ENCODE results near the gene SNAP91. TPM values are rescaled to one million over a fixed set of nuclear protein-coding genes. Genes with fewer than 3 reads are reported as not detected.
A peak's percentile ranks its signal among the peaks of the same experiment; 100 is the strongest.

Gene SNAP91
- total and polyA plus RNA-seq, 12 donors = 0.11 to 20.1 (median 3.3) TPM; not detected in 2

DNA sequence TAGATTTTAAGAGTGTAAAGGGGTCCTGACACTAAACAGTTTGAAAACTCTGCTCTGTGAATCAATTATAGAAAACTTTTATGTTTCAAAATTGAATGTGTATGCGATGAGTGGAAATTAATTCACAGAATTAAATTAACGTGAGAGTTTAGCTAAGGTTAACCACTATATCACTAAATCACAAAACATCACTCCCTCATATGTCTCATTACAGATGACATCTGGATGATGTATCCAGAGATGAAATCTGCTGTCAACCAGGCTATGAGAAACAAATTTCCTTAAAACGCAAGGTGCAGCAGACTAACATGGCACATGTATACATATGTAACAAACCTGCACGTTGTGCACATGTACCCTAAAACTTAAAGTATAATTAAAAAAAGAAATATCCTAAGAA, 169.2 kb downstream of the SNAP91 start:
- H3K4me1 ChIP-seq (replicated peaks in 1 of 2) = no peaks in the 10 kb centered on the region
- intact Hi-C loops (cut with DNase I) = no loop called here
- no peak overlapping the region for H3K27ac ChIP-seq
- no peaks in the 10 kb centered on the region for H3K27me3 ChIP-seq
- no peaks in the 10 kb centered on the region for H3K36me3 ChIP-seq (replicated peaks in 1 of 2)
- H3K9me3 ChIP-seq (replicated peaks in 1 of 3) = no peaks in the 10 kb centered on the region
- TF ChIP-seq POLR2A (IDR thresholded peaks at IDR 0.05) = no peak
- no peak for TF ChIP-seq CTCF (IDR thresholded peaks at IDR 0.05)
- WGBS, 4 donors = 69 to 73% (median 71%) methylated on average over 4 of the region's 4 CpGs
- no peak overlapping the region for H3K4me3 ChIP-seq
- DNase-seq = no peak

- TF ChIP-seq CTCF (IDR thresholded peaks at IDR 0.05) (no peak), POLR2A (IDR thresholded peaks at IDR 0.05) (no peak)
- no peaks in the 10 kb centered on the region for H3K4me1 ChIP-seq (replicated peaks in 1 of 2)
- no peaks in the 10 kb centered on the region for H3K27me3 ChIP-seq
- no peaks in the 10 kb centered on the region for H3K36me3 ChIP-seq (replicated peaks in 1 of 2)
- no peak overlapping the region for H3K4me3 ChIP-seq
- no peak for DNase-seq
- WGBS, 4 donors = 72 to 78% (median 74%) methylated on average over 4 of the region's 4 CpGs
- intact Hi-C loops (cut with DNase I) = no loop called here
- H3K9me3 ChIP-seq (replicated peaks in 1 of 3) = no peaks in the 10 kb centered on the region
- H3K27ac ChIP-seq = no peak overlapping the region
Measured at GRCh38 chr6:83536647-83537589, 172.0 kb downstream of the SNAP91 start.

GRCh38 chr6:83536034-83536646, 172.8 kb downstream of the SNAP91 start:
- H3K36me3 ChIP-seq (replicated peaks in 1 of 2) = no peaks in the 10 kb centered on the region
- no peak overlapping the region for H3K4me3 ChIP-seq
- H3K27ac ChIP-seq = no peak overlapping the region
- no peaks in the 10 kb centered on the region for H3K9me3 ChIP-seq (replicated peaks in 1 of 3)
- no peaks in the 10 kb centered on the region for H3K27me3 ChIP-seq
- TF ChIP-seq CTCF (IDR thresholded peaks at IDR 0.05) (peak; percentile 57 to 77 (median 65)), POLR2A (IDR thresholded peaks at IDR 0.05) (no peak)
- peak; percentile 51 to 87 (median 70) for DNase-seq
- no peaks in the 10 kb centered on the region for H3K4me1 ChIP-seq (replicated peaks in 1 of 2)
- 38 to 47% (median 42%) methylated on average over 5 of the region's 5 CpGs for WGBS, 4 donors
- intact Hi-C loops (cut with DNase I) = no loop called here

GRCh38 chr6:83518816-83519480, 190.0 kb downstream of the SNAP91 start:
- Histone ChIP-seq H3K27me3 (no peaks in the 10 kb centered on the region), H3K9me3 (replicated peaks in 1 of 3) (no peaks in the 10 kb centered on the region), H3K27ac (no peak overlapping the region), H3K36me3 (replicated peaks in 1 of 2) (no peaks in the 10 kb centered on the region), H3K4me1 (replicated peaks in 1 of 2) (peaks cover 9 to 10% of the 10 kb centered on the region in 2 donors), H3K4me3 (no peak overlapping the region)
- WGBS, 4 donors = 68 to 80% (median 70%) methylated on average over 4 of the region's 4 CpGs
- no peak for DNase-seq
- TF ChIP-seq CTCF (IDR thresholded peaks at IDR 0.05) (peak in 5 of 6 experiments; percentile 11 to 36 (median 21)), POLR2A (IDR thresholded peaks at IDR 0.05) (no peak)
- intact Hi-C loops (cut with DNase I) = loop anchor here in 1 of 2 donors (5.0 to 10.0 kb wide), 2 partner anchors 297 to 454 kb away; partner anchors contain the start of genes DOP1A and UBE3D

Measured in adrenal gland (tissue), 12 donors.